ENCODE measurements around the gene MRPS5. TPM values are rescaled to one million over a fixed set of nuclear protein-coding genes. Genes with fewer than 3 reads are reported as not detected.

The MRPS5 gene
- total RNA-seq, 1 experiment from 2014 or later, result 80.5 TPM

- ChIA-PET CTCF (interaction anchor here (3.5 kb wide), 1 partner anchor 29 kb away, joined by 23 read pairs; no protein-coding TSS in a partner anchor), POLR2A (no interaction called here)
- Mint-ChIP-seq H3K27ac (ENCODE audit: unreplicated experiment) (no peak overlapping the region), H3K27me3 (ENCODE audit: insufficient read depth, unreplicated experiment) (peaks cover 15% of the 10 kb centered on the region), H3K9me3 (ENCODE audit: unreplicated experiment) (no peaks in the 10 kb centered on the region), H3K36me3 (ENCODE audit: insufficient read depth, unreplicated experiment) (no peaks in the 10 kb centered on the region), H3K4me3 (ENCODE audit: unreplicated experiment) (no peak overlapping the region), H3K4me1 (ENCODE audit: low read depth, unreplicated experiment) (no peaks in the 10 kb centered on the region)
- Histone ChIP-seq H3K9me3 (no peaks in the 10 kb centered on the region), H3K27me3 (replicated peaks; ENCODE audit: control insufficient read depth, insufficient read depth, low read length) (peaks cover 1% of the 10 kb centered on the region; the same call in 1 of the 2 replicates), H3K4me3 (ENCODE audit: low read depth, low read length) (no peak overlapping the region), H3K4me1 (no peaks in the 10 kb centered on the region), H3K36me3 (ENCODE audit: control insufficient read depth, insufficient read depth, low read length) (no peaks in the 10 kb centered on the region)
- no peak for TF ChIP-seq CTCF (IDR thresholded peaks at IDR 0.05; ENCODE audit: insufficient read depth in 1 of 2, low read depth in 1 of 2, low read length in 1 of 2, severe bottlenecking in 1 of 2, unreplicated experiment in 1 of 2)
- DNase-seq, result no peak
- intact Hi-C loops (cut with micrococcal nuclease; ENCODE audit: unreplicated experiment), result no loop called here
- no TSS peak for BruUV-seq (replicated peaks)
Observed at GRCh38 chr2:95052307-95052706, 69.3 kb downstream of the MRPS5 start.

DNA sequence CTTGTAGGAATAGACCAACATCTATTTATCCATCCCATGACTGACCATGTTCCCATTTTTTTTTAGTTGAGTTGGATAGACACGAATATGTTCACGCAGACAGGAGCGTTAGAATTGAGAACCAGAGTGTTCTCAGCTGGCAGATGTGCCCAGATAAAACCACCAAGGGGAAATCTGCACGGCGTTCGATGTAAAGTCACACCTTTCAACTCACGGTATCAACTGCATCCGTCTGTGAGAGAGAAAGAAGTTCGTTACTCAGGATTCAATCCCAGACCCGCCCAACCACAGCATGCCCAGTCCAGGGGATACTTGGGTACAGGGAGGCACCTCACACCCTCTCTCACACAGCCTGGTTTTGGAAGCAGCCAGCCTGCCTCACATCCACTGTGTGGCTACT is 70.0 kb downstream of the MRPS5 start:
- ChIA-PET POLR2A (no interaction called here), CTCF (no interaction called here)
- Mint-ChIP-seq H3K4me3 (ENCODE audit: unreplicated experiment) (no peak overlapping the region), H3K4me1 (ENCODE audit: low read depth, unreplicated experiment) (no peaks in the 10 kb centered on the region), H3K27ac (ENCODE audit: unreplicated experiment) (no peak overlapping the region), H3K27me3 (ENCODE audit: insufficient read depth, unreplicated experiment) (peaks cover 17% of the 10 kb centered on the region), H3K9me3 (ENCODE audit: unreplicated experiment) (no peaks in the 10 kb centered on the region), H3K36me3 (ENCODE audit: insufficient read depth, unreplicated experiment) (no peaks in the 10 kb centered on the region)
- no peaks in the 10 kb centered on the region for H3K36me3 ChIP-seq (ENCODE audit: control insufficient read depth, insufficient read depth, low read length)
- BruUV-seq (replicated peaks), result no TSS peak
- DNase-seq, result no peak
- TF ChIP-seq CTCF (IDR thresholded peaks at IDR 0.05; ENCODE audit: insufficient read depth in 1 of 2, low read depth in 1 of 2, low read length in 1 of 2, severe bottlenecking in 1 of 2, unreplicated experiment in 1 of 2), result no peak
- intact Hi-C loops (cut with micrococcal nuclease; ENCODE audit: unreplicated experiment), result no loop called here
- H3K9me3 ChIP-seq, result no peaks in the 10 kb centered on the region
- H3K4me3 ChIP-seq (ENCODE audit: low read depth, low read length), result no peak overlapping the region
- H3K4me1 ChIP-seq, result no peaks in the 10 kb centered on the region
- H3K27me3 ChIP-seq (replicated peaks; ENCODE audit: control insufficient read depth, insufficient read depth, low read length), result peaks cover 1% of the 10 kb centered on the region; the same call in 1 of the 2 replicates

DNA sequence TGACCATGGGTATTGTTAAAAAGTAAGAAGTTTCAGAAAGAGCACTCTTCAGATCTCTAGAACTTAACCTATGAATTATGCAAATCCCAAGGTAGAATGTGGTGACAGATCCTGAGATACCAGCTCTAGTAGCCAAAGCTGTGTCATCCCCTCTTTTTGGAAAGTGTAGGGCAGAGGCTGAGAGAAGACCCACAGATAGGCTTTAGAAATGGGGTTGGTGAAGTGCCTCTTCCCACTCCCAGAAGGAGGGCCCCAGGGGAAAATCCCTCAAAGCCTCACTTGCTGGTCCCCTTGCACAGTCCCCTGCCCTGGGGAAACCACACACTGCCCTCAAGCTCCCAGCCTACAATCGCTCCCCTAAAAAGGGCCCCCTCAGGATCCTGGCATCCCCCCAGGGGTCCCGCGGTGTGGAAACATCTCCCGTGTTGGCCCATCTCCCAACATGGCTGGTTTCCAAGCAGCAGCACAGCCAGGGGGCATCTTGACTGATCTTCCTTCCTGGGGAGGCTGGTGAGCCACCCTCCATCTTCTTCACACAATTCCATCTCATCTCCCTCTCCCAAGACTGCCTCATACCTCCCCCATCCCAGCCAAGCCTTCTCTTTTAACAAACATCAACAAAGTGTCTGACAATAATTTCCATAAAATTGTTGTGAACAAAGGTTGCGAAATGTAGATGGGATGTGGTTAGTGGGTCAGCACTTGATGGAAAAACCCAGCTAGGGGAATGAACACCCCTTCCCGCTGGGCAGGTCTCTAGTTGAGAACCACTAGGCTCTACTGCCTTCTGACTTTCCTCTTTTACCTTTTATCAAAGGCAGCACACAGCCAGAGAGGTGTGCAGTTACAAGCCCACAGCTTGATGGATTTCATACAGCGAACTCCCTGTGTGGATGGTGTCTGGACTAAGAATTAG is 71.0 kb downstream of the MRPS5 start:
- Histone ChIP-seq H3K4me1 (no peaks in the 10 kb centered on the region), H3K4me3 (ENCODE audit: low read depth, low read length) (no peak overlapping the region), H3K9me3 (no peaks in the 10 kb centered on the region), H3K36me3 (ENCODE audit: control insufficient read depth, insufficient read depth, low read length) (no peaks in the 10 kb centered on the region), H3K27me3 (replicated peaks; ENCODE audit: control insufficient read depth, insufficient read depth, low read length) (peaks cover 1% of the 10 kb centered on the region; the same call in 1 of the 2 replicates)
- Mint-ChIP-seq H3K4me3 (ENCODE audit: unreplicated experiment) (no peak overlapping the region), H3K27ac (ENCODE audit: unreplicated experiment) (no peak overlapping the region), H3K36me3 (ENCODE audit: insufficient read depth, unreplicated experiment) (no peaks in the 10 kb centered on the region), H3K9me3 (ENCODE audit: unreplicated experiment) (no peaks in the 10 kb centered on the region), H3K27me3 (ENCODE audit: insufficient read depth, unreplicated experiment) (peaks cover 19% of the 10 kb centered on the region), H3K4me1 (ENCODE audit: low read depth, unreplicated experiment) (no peaks in the 10 kb centered on the region)
- ChIA-PET CTCF (no interaction called here), POLR2A (no interaction called here)
- intact Hi-C loops (cut with micrococcal nuclease; ENCODE audit: unreplicated experiment), result no loop called here
- no TSS peak for BruUV-seq (replicated peaks)
- TF ChIP-seq CTCF (IDR thresholded peaks at IDR 0.05; ENCODE audit: insufficient read depth in 1 of 2, low read depth in 1 of 2, low read length in 1 of 2, severe bottlenecking in 1 of 2, unreplicated experiment in 1 of 2), result no peak
- peak in 1 of 2 experiments; percentile 20 for DNase-seq

Measured in Caco-2 (cell line).